ENCODE data around the gene AIF1.

DNA sequence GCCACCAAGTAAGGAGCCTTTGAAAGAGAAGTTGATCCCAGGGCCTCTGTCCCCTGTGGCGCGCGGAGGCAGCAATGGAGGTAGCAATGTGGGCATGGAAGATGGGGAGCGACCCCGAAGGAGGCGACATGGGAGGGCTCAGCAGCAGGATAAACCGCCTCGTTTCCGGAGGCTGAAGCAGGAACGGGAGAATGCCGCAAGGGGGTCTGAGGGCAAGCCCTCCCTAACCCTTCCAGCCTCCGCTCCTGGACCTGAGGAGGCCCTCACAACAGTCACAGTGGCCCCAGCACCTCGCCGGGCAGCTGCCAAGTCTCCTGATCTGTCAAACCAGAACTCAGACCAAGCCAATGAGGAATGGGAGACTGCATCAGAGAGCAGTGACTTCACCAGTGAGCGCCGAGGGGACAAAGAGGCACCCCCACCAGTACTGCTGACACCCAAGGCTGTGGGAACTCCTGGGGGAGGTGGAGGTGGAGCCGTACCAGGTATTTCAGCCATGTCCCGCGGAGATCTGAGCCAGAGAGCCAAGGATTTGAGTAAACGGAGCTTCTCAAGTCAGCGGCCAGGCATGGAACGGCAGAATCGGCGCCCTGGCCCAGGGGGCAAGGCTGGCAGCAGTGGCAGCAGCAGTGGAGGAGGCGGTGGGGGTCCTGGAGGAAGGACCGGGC lies 17.4 kb downstream of the AIF1 start:
- no peak for TF ChIP-seq SUZ12 (IDR thresholded peaks at IDR 0.05; ENCODE audit: extremely low read depth, insufficient read depth, insufficient read length)
- no peak for TF ChIP-seq YY1 (IDR thresholded peaks at IDR 0.05; ENCODE audit: insufficient read depth, insufficient read length)

Measured in NT2/D1 (cell line).